H1 (cell line): ENCODE measurements around the gene PTCH1. TPM values are rescaled to one million over a fixed set of nuclear protein-coding genes. Genes with fewer than 3 reads are reported as not detected.

Experiments
- CTCF ChIA-PET: fragments of 300-600 bp; sonication (Branson Sonifier 250); formaldehyde crosslinking; loops from one replicate; lab custom pipeline; 2021; ENCODE audit not compliant: partially characterized antibody; lab: Charles Lee
- POLR2A ChIA-PET: fragments of 300-600 bp; sonication (Branson Sonifier 250); formaldehyde crosslinking; loops from one replicate; lab custom pipeline; 2021; ENCODE audit warnings: inconsistent platforms; ENCODE audit not compliant: partially characterized antibody; lab: Charles Lee
- DNase-seq, 2 experiments: peaks; one replicate each; pipeline versions ENCODE4 v3.0.0 to v3.0.0-alpha.2; 2010 to 2022; ENCODE audit warnings: low spot score in 2 of 2, low read depth in 1 of 2, mixed read lengths in 1 of 2
- FAIRE-seq: peaks from 2 replicates; lab custom pipeline; 2011; peaks lifted over from hg19 to GRCh38; lab: Jason Lieb, UNC
- H2AFZ ChIP-seq: 2 replicates; pipeline ENCODE4 v1.8.1; 2012; ENCODE audit warnings: low read length, inconsistent platforms
- H2AK5ac ChIP-seq: 2 replicates; pipeline ENCODE4 v1.6.1; 2013; ENCODE audit warnings: low read depth, low read length
- H2BK120ac ChIP-seq: replicated peaks from 2 replicates; pipeline ENCODE3; 2013; ENCODE audit warnings: low read depth, low read length, inconsistent platforms
- H2BK12ac ChIP-seq: 2 replicates; pipeline ENCODE4 v1.6.1; 2013; ENCODE audit warnings: low read depth, low read length
- H2BK15ac ChIP-seq: 2 replicates; pipeline ENCODE4 v1.6.1; 2013; ENCODE audit warnings: low read length
- H2BK20ac ChIP-seq: 2 replicates; pipeline ENCODE4 v1.6.1; 2013; ENCODE audit warnings: low read length
- H2BK5ac ChIP-seq: 2 replicates; pipeline ENCODE4 v1.6.1; 2013; ENCODE audit warnings: low read depth, low read length
- H3K14ac ChIP-seq: 2 replicates; pipeline ENCODE4 v1.6.1; 2013; ENCODE audit warnings: inconsistent platforms; ENCODE audit not compliant: insufficient read length
- H3K18ac ChIP-seq: 2 replicates; pipeline ENCODE4 v1.6.1; 2013; ENCODE audit warnings: low read length; ENCODE audit errors: extremely low read depth
- H3K23ac ChIP-seq: 2 replicates; pipeline ENCODE4 v1.6.1; 2013; ENCODE audit warnings: inconsistent platforms; ENCODE audit not compliant: insufficient read length
- H3K23me2 ChIP-seq: 2 replicates; pipeline ENCODE4 v1.6.1; 2013; ENCODE audit warnings: low read depth, low read length
- H3K27ac ChIP-seq: 2 replicates; pipeline ENCODE4 v1.6.1; 2011; ENCODE audit warnings: low read depth, low read length, inconsistent platforms
- H3K27me3 ChIP-seq, 4 experiments: replicated peaks in 1 of 4; 1 replicate in 1 of 4; 2 replicates in 3 of 4; pipeline versions ENCODE4 v1.6.1 to v1.8.1; 2011 to 2013; ENCODE audit warnings: low read length in 3 of 4, mild to moderate bottlenecking in 3 of 4, inconsistent platforms in 2 of 4, mixed read lengths in 2 of 4, moderate library complexity in 1 of 4; ENCODE audit not compliant: control insufficient read depth in 3 of 4, insufficient read depth in 3 of 4; ENCODE audit errors: extremely low read depth in 1 of 4
- H3K36me3 ChIP-seq, 4 experiments: 2 replicates each; pipeline versions ENCODE4 v1.6.1 to v1.8.1; 2011 to 2013; ENCODE audit warnings: mild to moderate bottlenecking in 4 of 4, low read length in 3 of 4, moderate library complexity in 2 of 4, control low read depth in 1 of 4, inconsistent platforms in 1 of 4; ENCODE audit not compliant: insufficient read depth in 4 of 4, control insufficient read depth in 2 of 4
- H3K4ac ChIP-seq: replicated peaks from 2 replicates; pipeline ENCODE3; 2013; ENCODE audit warnings: low read length, low read depth, mixed read lengths, inconsistent platforms; ENCODE audit not compliant: insufficient read length
- H3K4me1 ChIP-seq, 4 experiments: replicated peaks in 1 of 4; 1 replicate in 1 of 4; 2 replicates in 3 of 4; pipeline versions ENCODE4 v1.6.1 to v1.8.1; 2011 to 2013; ENCODE audit warnings: low read length in 3 of 4, inconsistent platforms in 2 of 4, mixed read lengths in 1 of 4; ENCODE audit not compliant: insufficient read depth in 4 of 4, control insufficient read depth in 3 of 4
- H3K4me2 ChIP-seq, 2 experiments: 2 replicates each; pipeline versions ENCODE4 v1.6.1 to v1.8.1; 2011 to 2013; ENCODE audit warnings: low read depth in 2 of 2, low read length in 2 of 2, control low read depth in 1 of 2, inconsistent platforms in 1 of 2, mild to moderate bottlenecking in 1 of 2; ENCODE audit not compliant: insufficient read depth in 1 of 2
- H3K4me3 ChIP-seq, 4 experiments: fragments of 200-600, 300-600 bp in 1 of 4; sonication (generic), shearing (Covaris generic), sonication (Bioruptor Twin) in 1 of 4; 2 replicates each; pipeline versions ENCODE4 v1.5.1 to v1.8.1; 2011 to 2016; ENCODE audit warnings: low read length in 4 of 4, low read depth in 3 of 4, control low read depth in 2 of 4, inconsistent platforms in 2 of 4, mild to moderate bottlenecking in 2 of 4, mixed read lengths in 1 of 4, moderate library complexity in 1 of 4; ENCODE audit not compliant: insufficient read depth in 2 of 4; ENCODE audit errors: extremely low read depth in 1 of 4
- H3K56ac ChIP-seq: replicated peaks from 2 replicates; pipeline ENCODE3; 2013; ENCODE audit warnings: low read depth, mild to moderate bottlenecking, mixed read lengths, low read length, inconsistent platforms; ENCODE audit not compliant: insufficient read length
- H3K79me1 ChIP-seq: 2 replicates; pipeline ENCODE4 v1.6.1; 2013; ENCODE audit warnings: low read depth, low read length, control low read depth
- H3K79me2 ChIP-seq, 2 experiments: 2 replicates each; pipeline versions ENCODE4 v1.6.1 to v1.8.1; 2012 to 2013; ENCODE audit warnings: low read length in 2 of 2, mild to moderate bottlenecking in 2 of 2, inconsistent platforms in 1 of 2; ENCODE audit not compliant: insufficient read depth in 2 of 2, control insufficient read depth in 1 of 2
- H3K9ac ChIP-seq, 4 experiments: replicated peaks in 1 of 4; 1 replicate in 1 of 4; 2 replicates in 3 of 4; pipeline versions ENCODE4 v1.6.1 to v1.8.1; 2011 to 2013; ENCODE audit warnings: low read depth in 3 of 4, low read length in 3 of 4, control low read depth in 2 of 4, mild to moderate bottlenecking in 2 of 4, moderate library complexity in 2 of 4, inconsistent platforms in 1 of 4; ENCODE audit errors: extremely low read depth in 1 of 4
- H3K9me3 ChIP-seq, 2 experiments: 2 replicates each; pipeline versions ENCODE4 v1.6.1 to v1.8.1; 2012 to 2013; ENCODE audit warnings: mild to moderate bottlenecking in 2 of 2, moderate library complexity in 2 of 2, control low read depth in 1 of 2, inconsistent platforms in 1 of 2, low read depth in 1 of 2, low read length in 1 of 2, mixed read lengths in 1 of 2; ENCODE audit not compliant: insufficient read depth in 2 of 2
- H4K20me1 ChIP-seq, 2 experiments: replicated peaks in 1 of 2; 2 replicates each; pipeline versions ENCODE3 to v1.8.1; 2011 to 2013; ENCODE audit warnings: inconsistent platforms in 2 of 2, low read length in 2 of 2, mild to moderate bottlenecking in 1 of 2; ENCODE audit not compliant: insufficient read depth in 2 of 2, control insufficient read depth in 1 of 2
- H4K5ac ChIP-seq: 2 replicates; pipeline ENCODE4 v1.6.1; 2013; ENCODE audit warnings: low read length, low read depth, mixed read lengths, inconsistent platforms; ENCODE audit not compliant: insufficient read length
- H4K8ac ChIP-seq: 2 replicates; pipeline ENCODE4 v1.8.0; 2013; ENCODE audit warnings: mild to moderate bottlenecking, moderate library complexity, low read length, inconsistent platforms; ENCODE audit not compliant: insufficient read depth; ENCODE audit errors: extremely low read depth
- H4K91ac ChIP-seq: replicated peaks from 2 replicates; pipeline ENCODE3; 2013; ENCODE audit warnings: low read length, mixed read lengths, inconsistent platforms; ENCODE audit not compliant: insufficient read length
- CHD1 ChIP-seq: IDR thresholded peaks from 2 replicates; pipeline ENCODE4 v1.6.1; 2012; ENCODE audit warnings: low read depth, low read length, improper control_type of control experiment
- CTBP2 ChIP-seq: IDR thresholded peaks from 2 replicates; pipeline ENCODE4 v1.7.0; 2011; ENCODE audit warnings: borderline replicate concordance, mild to moderate bottlenecking, moderate library complexity, mixed read lengths, low read length; ENCODE audit not compliant: insufficient read depth, insufficient read length
- EZH2 ChIP-seq: fragments of 200-600 bp; sonication (generic); IDR thresholded peaks from 2 replicates; pipeline ENCODE4 v1.7.1; 2012; ENCODE audit warnings: low read depth, mild to moderate bottlenecking, moderate library complexity, low read length, inconsistent platforms; ENCODE audit not compliant: severe bottlenecking
- HDAC6 ChIP-seq: IDR thresholded peaks from one replicate; pipeline ENCODE4 v1.7.1; 2012; ENCODE audit warnings: low read depth, mild to moderate bottlenecking, inconsistent platforms, low read length, moderate library complexity
- JUND ChIP-seq: IDR thresholded peaks from 2 replicates; pipeline ENCODE4 v1.6.1; 2011; ENCODE audit warnings: mild to moderate bottlenecking, improper control_type of control experiment, low read length
- NANOG ChIP-seq: IDR thresholded peaks from 2 replicates; pipeline ENCODE4 v1.6.1; 2011; ENCODE audit warnings: low read length, low read depth, mild to moderate bottlenecking, inconsistent platforms; ENCODE audit not compliant: insufficient read depth, poor library complexity, severe bottlenecking
- POLR2A ChIP-seq, 2 experiments: IDR thresholded peaks; 1 replicate in 1 of 2; 2 replicates in 1 of 2; pipeline ENCODE4 v1.6.1; 2011; ENCODE audit warnings: low read depth in 2 of 2, low read length in 2 of 2, mild to moderate bottlenecking in 2 of 2; ENCODE audit errors: control extremely low read depth in 1 of 2
- RXRA ChIP-seq: IDR thresholded peaks from 2 replicates; pipeline ENCODE4 v1.6.1; 2011; ENCODE audit warnings: low read depth, mild to moderate bottlenecking, low read length, moderate library complexity; ENCODE audit not compliant: insufficient read depth
- SIN3A ChIP-seq, 2 experiments: IDR thresholded peaks in 1 of 2; conservative IDR thresholded peaks in 1 of 2; 2 replicates each; pipeline ENCODE4 v1.6.1; 2011 to 2012; ENCODE audit warnings: low read length in 2 of 2, improper control_type of control experiment in 1 of 2, low read depth in 1 of 2, mild to moderate bottlenecking in 1 of 2
- SIRT6 ChIP-seq: IDR thresholded peaks from one replicate; pipeline ENCODE4 v1.7.1; 2012; ENCODE audit warnings: low read length, inconsistent platforms
- SP1 ChIP-seq: IDR thresholded peaks from 2 replicates; pipeline ENCODE4 v1.6.1; 2011; ENCODE audit warnings: low read depth, low read length
- SP2 ChIP-seq: IDR thresholded peaks from 2 replicates; pipeline ENCODE4 v1.6.1; 2012; ENCODE audit warnings: mild to moderate bottlenecking, low read length, inconsistent platforms
- WGBS, 2 experiments: shearing (Covaris generic) in 1 of 2; methylation state at CpG; one replicate each; pipeline versions ENCODE4 v1.1.6 to v1.1.7; 2013 to 2015; ENCODE audit warnings: low lambda C conversion rate in 2 of 2, mixed read lengths in 2 of 2, inconsistent platforms in 1 of 2, low coverage in 1 of 2, missing lambda C conversion rate in 1 of 2; ENCODE audit not compliant: insufficient replicate concordance in 2 of 2, insufficient coverage in 1 of 2, insufficient read length in 1 of 2; ENCODE audit errors: extremely low coverage in 1 of 2, missing lambda C conversion rate in 1 of 2; 5-methylcytosine and 5-hydroxymethylcytosine counted together
- polyA plus RNA-seq, 7 experiments: library from polyadenylated mRNA; depleted of rRNA in 3 of 7; stranded (reverse) in 5 of 7; unstranded in 2 of 7; fragments of >200 nt in 5 of 7; fragments of 200-250 nt in 2 of 7; gene quantifications; 1 replicate in 5 of 7; 2 replicates in 1 of 7; 4 replicates in 1 of 7; pipeline versions ENCODE4 v1.2.1 to v1.2.3, GENCODE V29; 2011 to 2013; ENCODE audit warnings: missing spikeins in 2 of 7, mixed read lengths in 2 of 7
- total RNA-seq: library from RNA; stranded (reverse); fragmentation: NEBNext Ultra II Directional; extraction: Animal tissue kit (Norgen Biotek cat#: 25700); gene quantifications from 2 replicates; pipeline ENCODE4 v1.2.1, GENCODE V29; 2021
- TF ChIP-seq, protein P1 (sequence below): IDR thresholded peaks from 2 replicates; pipeline ENCODE4 v1.6.1; 2011; ENCODE audit warnings: low read length, improper control_type of control experiment

PTCH1 gene
- total and polyA plus RNA-seq, 2 of the 8 experiments (the other 6 are each of a cell fraction or from before 2014, with no cell fraction given), result 6.4 to 34.1 TPM

DNA sequence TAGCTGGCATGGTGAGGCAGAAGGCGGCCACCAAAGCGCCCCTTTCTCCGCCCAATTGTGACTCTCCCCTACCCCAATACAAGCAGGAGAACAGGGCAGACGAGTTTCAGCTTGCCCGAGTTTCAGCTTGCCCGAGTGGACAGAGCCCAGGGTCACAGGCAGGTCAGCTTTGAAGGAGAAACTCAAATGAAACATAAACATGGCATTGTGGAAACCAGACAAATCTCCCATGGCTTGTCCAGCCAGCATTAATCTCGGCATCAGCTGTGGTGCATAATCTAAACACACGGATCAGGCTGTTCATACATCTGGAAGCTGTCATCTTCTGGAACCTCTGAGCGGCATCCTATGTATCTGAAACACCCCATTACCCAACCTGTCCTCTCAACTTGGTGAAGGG, 16.9 kb downstream of the PTCH1 start:
- DNase-seq (no peak), FAIRE-seq (no peak)
- no peak overlapping the region for H2BK12ac ChIP-seq
- no peak overlapping the region for H3K4me2 ChIP-seq
- no peak overlapping the region for H3K4ac ChIP-seq
- no peak overlapping the region for H2BK120ac ChIP-seq
- peaks cover 5 to 19% of the 10 kb centered on the region in 2 experiments for H4K20me1 ChIP-seq
- H3K4me1 ChIP-seq, result peaks cover 12 to 28% (median 18%) of the 10 kb centered on the region in 4 experiments
- H3K9me3 ChIP-seq, result no peaks in the 10 kb centered on the region
- H2BK20ac ChIP-seq, result no peak overlapping the region
- H4K5ac ChIP-seq, result no peak overlapping the region
- H4K8ac ChIP-seq, result no peak overlapping the region
- ChIA-PET POLR2A (interaction anchor here (1.0 kb wide), 1 partner anchor 10 kb away, joined by 5 read pairs; no protein-coding TSS in a partner anchor), CTCF (interaction anchor here (0.6 to 1.1 kb wide), 3 partner anchors 8 to 271 kb away, joined by 3 read pairs; no protein-coding TSS in a partner anchor)
- no peak overlapping the region for H2BK5ac ChIP-seq
- H3K27me3 ChIP-seq, result no peaks in the 10 kb centered on the region
- H3K27ac ChIP-seq, result no peak overlapping the region
- no peak overlapping the region for H2BK15ac ChIP-seq
- no peak overlapping the region for H4K91ac ChIP-seq
- WGBS, 2 experiments, result 93% methylated on average over 9 of the region's 9 CpGs; no CpG with 5 or more reads in 1 of the 2 experiments
- peaks cover 7 to 88% of the 10 kb centered on the region in 2 experiments; a peak in 3 of 4 replicates for H3K79me2 ChIP-seq
- no peak overlapping the region for H3K4me3 ChIP-seq
- no peak overlapping the region for H2AK5ac ChIP-seq
- no peak overlapping the region for H2AFZ ChIP-seq
- no peak overlapping the region for H3K18ac ChIP-seq
- H3K79me1 ChIP-seq, result peaks cover 14% of the 10 kb centered on the region
- no peak overlapping the region for H3K56ac ChIP-seq
- 0 out of 2 replicates have a peak, but pooled peaks cover 3% of the 10 kb centered on the region for H3K23me2 ChIP-seq
- H3K14ac ChIP-seq, result no peak overlapping the region
- no peak overlapping the region for H3K9ac ChIP-seq
- no peak overlapping the region for H3K23ac ChIP-seq
- no peaks in the 10 kb centered on the region; a peak in 1 of 8 replicates for H3K36me3 ChIP-seq
- TF ChIP-seq EZH2, result no peak
- no peak for TF ChIP-seq SIRT6
- TF ChIP-seq HDAC6, result no peak
- TF ChIP-seq RXRA, result no peak
- no peak for TF ChIP-seq SP1
- no peak for TF ChIP-seq SIN3A (conservative IDR thresholded peaks at IDR 0.05 in 1 of 2, IDR thresholded peaks at IDR 0.05 in 1 of 2; ENCODE audit: low read depth in 1 of 2, low read length in 2 of 2)
- no peak for TF ChIP-seq SP2
- TF ChIP-seq, protein P1, sequence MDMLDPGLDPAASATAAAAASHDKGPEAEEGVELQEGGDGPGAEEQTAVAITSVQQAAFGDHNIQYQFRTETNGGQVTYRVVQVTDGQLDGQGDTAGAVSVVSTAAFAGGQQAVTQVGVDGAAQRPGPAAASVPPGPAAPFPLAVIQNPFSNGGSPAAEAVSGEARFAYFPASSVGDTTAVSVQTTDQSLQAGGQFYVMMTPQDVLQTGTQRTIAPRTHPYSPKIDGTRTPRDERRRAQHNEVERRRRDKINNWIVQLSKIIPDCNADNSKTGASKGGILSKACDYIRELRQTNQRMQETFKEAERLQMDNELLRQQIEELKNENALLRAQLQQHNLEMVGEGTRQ, result no peak
- no peak for TF ChIP-seq POLR2A (IDR thresholded peaks at IDR 0.05; ENCODE audit: control extremely low read depth in 1 of 2, low read depth in 2 of 2, low read length in 2 of 2)
- TF ChIP-seq CHD1, result no peak
- TF ChIP-seq NANOG, result no peak
- no peak for TF ChIP-seq CTBP2
- no peak for TF ChIP-seq JUND
